Gastroesophageal sphincter (tissue), 3 donors: ENCODE results near the gene RNF187.

Experiments used
- POLR2A ChIP-seq, 2 donors: fragments of 450-650 bp; IDR thresholded peaks; one replicate each; pipeline ENCODE4 v1.6.1; 2017; ENCODE audit warnings: antibody characterized with exemption in 2 of 2, mild to moderate bottlenecking in 2 of 2, moderate library complexity in 1 of 2
- POLR2AphosphoS5 ChIP-seq: sonication (generic); formaldehyde crosslinking; IDR thresholded peaks from one replicate; pipeline ENCODE4 v1.6.1; 2017; ENCODE audit warnings: antibody characterized with exemption
- TF ChIP-seq, protein P1 (sequence below), 4 experiments: fragments of 200-600 bp in 2 of 4; fragments of 450-650 bp in 2 of 4; sonication (generic) in 1 of 4; IDR thresholded peaks; one replicate each; pipeline ENCODE4 v1.5.1; 2017 to 2019; ENCODE audit warnings: antibody characterized with exemption in 4 of 4, mild to moderate bottlenecking in 2 of 4, moderate library complexity in 2 of 4

DNA sequence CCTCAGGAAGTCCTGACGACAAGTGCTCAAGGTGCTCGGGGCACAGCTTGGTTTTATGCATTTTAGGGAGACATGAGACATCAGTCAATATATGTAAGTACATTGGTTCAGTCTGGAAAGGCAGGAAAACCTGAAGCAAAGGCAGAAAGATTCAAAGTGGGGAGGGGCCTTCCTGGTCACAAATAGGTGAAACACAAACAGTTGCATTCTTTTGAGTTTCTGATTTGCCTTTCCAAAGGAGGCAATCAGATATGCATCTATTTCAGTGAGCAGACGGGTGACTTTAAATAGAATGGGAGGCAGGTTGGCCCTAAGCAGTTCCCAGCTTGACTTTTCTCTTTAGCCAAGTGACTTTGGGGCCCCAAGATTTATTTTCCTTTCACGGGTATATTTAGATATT is 8.9 kb upstream of the RNF187 start:
- no peak for TF ChIP-seq POLR2AphosphoS5
- TF ChIP-seq, protein P1, sequence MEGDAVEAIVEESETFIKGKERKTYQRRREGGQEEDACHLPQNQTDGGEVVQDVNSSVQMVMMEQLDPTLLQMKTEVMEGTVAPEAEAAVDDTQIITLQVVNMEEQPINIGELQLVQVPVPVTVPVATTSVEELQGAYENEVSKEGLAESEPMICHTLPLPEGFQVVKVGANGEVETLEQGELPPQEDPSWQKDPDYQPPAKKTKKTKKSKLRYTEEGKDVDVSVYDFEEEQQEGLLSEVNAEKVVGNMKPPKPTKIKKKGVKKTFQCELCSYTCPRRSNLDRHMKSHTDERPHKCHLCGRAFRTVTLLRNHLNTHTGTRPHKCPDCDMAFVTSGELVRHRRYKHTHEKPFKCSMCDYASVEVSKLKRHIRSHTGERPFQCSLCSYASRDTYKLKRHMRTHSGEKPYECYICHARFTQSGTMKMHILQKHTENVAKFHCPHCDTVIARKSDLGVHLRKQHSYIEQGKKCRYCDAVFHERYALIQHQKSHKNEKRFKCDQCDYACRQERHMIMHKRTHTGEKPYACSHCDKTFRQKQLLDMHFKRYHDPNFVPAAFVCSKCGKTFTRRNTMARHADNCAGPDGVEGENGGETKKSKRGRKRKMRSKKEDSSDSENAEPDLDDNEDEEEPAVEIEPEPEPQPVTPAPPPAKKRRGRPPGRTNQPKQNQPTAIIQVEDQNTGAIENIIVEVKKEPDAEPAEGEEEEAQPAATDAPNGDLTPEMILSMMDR (IDR thresholded peaks at IDR 0.05) = no peak
- no peak for TF ChIP-seq POLR2A (IDR thresholded peaks at IDR 0.05)
